Measurements from ENCODE around the gene RFPL3.

RFPL3 gene

GRCh38 chr22:32319861-32320406 is 37.7 kb upstream of the RFPL3 start:
- no peak for TF ChIP-seq ARNTL (CRISPR knock-in tag; IDR thresholded peaks at IDR 0.05; ENCODE audit: borderline replicate concordance, low read depth)
- TF ChIP-seq CSDC2 (CRISPR knock-in tag; IDR thresholded peaks at IDR 0.05), result no peak
- TF ChIP-seq, protein P1, sequence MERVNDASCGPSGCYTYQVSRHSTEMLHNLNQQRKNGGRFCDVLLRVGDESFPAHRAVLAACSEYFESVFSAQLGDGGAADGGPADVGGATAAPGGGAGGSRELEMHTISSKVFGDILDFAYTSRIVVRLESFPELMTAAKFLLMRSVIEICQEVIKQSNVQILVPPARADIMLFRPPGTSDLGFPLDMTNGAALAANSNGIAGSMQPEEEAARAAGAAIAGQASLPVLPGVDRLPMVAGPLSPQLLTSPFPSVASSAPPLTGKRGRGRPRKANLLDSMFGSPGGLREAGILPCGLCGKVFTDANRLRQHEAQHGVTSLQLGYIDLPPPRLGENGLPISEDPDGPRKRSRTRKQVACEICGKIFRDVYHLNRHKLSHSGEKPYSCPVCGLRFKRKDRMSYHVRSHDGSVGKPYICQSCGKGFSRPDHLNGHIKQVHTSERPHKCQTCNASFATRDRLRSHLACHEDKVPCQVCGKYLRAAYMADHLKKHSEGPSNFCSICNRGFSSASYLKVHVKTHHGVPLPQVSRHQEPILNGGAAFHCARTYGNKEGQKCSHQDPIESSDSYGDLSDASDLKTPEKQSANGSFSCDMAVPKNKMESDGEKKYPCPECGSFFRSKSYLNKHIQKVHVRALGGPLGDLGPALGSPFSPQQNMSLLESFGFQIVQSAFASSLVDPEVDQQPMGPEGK (CRISPR knock-in tag; IDR thresholded peaks at IDR 0.05; ENCODE audit: borderline replicate concordance), result no peak
- ATAC-seq, result no peak

- ATAC-seq, result no peak
- TF ChIP-seq CSDC2 (CRISPR knock-in tag; IDR thresholded peaks at IDR 0.05), result no peak
- TF ChIP-seq BACH2 (CRISPR knock-in tag; IDR thresholded peaks at IDR 0.05; ENCODE audit: borderline replicate concordance), result no peak
- no peak for TF ChIP-seq ZFP3 (CRISPR knock-in tag; IDR thresholded peaks at IDR 0.05)
- no peak for TF ChIP-seq PPARA (CRISPR knock-in tag; IDR thresholded peaks at IDR 0.05; ENCODE audit: borderline replicate concordance)
- TF ChIP-seq ZNF565 (CRISPR knock-in tag; conservative IDR thresholded peaks at IDR 0.05; ENCODE audit: low read depth), result no peak
- TF ChIP-seq GLIS3 (CRISPR knock-in tag; IDR thresholded peaks at IDR 0.05), result no peak
- no peak for TF ChIP-seq ZNF70 (CRISPR knock-in tag; IDR thresholded peaks at IDR 0.05)
- no peak for TF ChIP-seq ZC3H10 (CRISPR knock-in tag; IDR thresholded peaks at IDR 0.05)
- TF ChIP-seq ZNF8 (CRISPR knock-in tag; IDR thresholded peaks at IDR 0.05), result no peak
- TF ChIP-seq ISL1 (CRISPR knock-in tag; IDR thresholded peaks at IDR 0.05), result no peak
- TF ChIP-seq, protein P2, sequence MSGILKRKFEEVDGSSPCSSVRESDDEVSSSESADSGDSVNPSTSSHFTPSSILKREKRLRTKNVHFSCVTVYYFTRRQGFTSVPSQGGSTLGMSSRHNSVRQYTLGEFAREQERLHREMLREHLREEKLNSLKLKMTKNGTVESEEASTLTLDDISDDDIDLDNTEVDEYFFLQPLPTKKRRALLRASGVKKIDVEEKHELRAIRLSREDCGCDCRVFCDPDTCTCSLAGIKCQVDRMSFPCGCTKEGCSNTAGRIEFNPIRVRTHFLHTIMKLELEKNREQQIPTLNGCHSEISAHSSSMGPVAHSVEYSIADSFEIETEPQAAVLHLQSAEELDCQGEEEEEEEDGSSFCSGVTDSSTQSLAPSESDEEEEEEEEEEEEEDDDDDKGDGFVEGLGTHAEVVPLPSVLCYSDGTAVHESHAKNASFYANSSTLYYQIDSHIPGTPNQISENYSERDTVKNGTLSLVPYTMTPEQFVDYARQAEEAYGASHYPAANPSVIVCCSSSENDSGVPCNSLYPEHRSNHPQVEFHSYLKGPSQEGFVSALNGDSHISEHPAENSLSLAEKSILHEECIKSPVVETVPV (CRISPR knock-in tag; IDR thresholded peaks at IDR 0.05), result no peak
- no peak for TF ChIP-seq SNAI2 (CRISPR knock-in tag; IDR thresholded peaks at IDR 0.05)
- TF ChIP-seq TOX (CRISPR knock-in tag; IDR thresholded peaks at IDR 0.05; ENCODE audit: borderline replicate concordance), result no peak
- no peak for TF ChIP-seq ESRRG (CRISPR knock-in tag; IDR thresholded peaks at IDR 0.05)
- TF ChIP-seq CREB5 (CRISPR knock-in tag; IDR thresholded peaks at IDR 0.05; ENCODE audit: low read depth), result no peak
- no peak for TF ChIP-seq ZFP30 (CRISPR knock-in tag; IDR thresholded peaks at IDR 0.05)
Observed at GRCh38 chr22:32322986-32323385, 34.7 kb upstream of the RFPL3 start.

GRCh38 chr22:32323513-32324164 is 34.0 kb upstream of the RFPL3 start:
- no peak for ATAC-seq
- TF ChIP-seq GLIS3 (CRISPR knock-in tag; IDR thresholded peaks at IDR 0.05) (no peak), CREB5 (CRISPR knock-in tag; IDR thresholded peaks at IDR 0.05; ENCODE audit: low read depth) (no peak), ESRRG (CRISPR knock-in tag; IDR thresholded peaks at IDR 0.05) (no peak), RARB (CRISPR knock-in tag; IDR thresholded peaks at IDR 0.05) (no peak), ISL1 (CRISPR knock-in tag; IDR thresholded peaks at IDR 0.05) (no peak), ZFP3 (CRISPR knock-in tag; IDR thresholded peaks at IDR 0.05) (no peak), POU6F1 (CRISPR knock-in tag; IDR thresholded peaks at IDR 0.05; ENCODE audit: borderline replicate concordance, low read depth) (no peak), PPARA (CRISPR knock-in tag; IDR thresholded peaks at IDR 0.05; ENCODE audit: borderline replicate concordance) (no peak), ARNTL (CRISPR knock-in tag; IDR thresholded peaks at IDR 0.05; ENCODE audit: borderline replicate concordance, low read depth) (no peak), SNAI2 (CRISPR knock-in tag; IDR thresholded peaks at IDR 0.05) (no peak), TCF4 (CRISPR knock-in tag; IDR thresholded peaks at IDR 0.05; ENCODE audit: borderline replicate concordance) (no peak)
- TF ChIP-seq, protein P1 (CRISPR knock-in tag; IDR thresholded peaks at IDR 0.05; ENCODE audit: borderline replicate concordance), result no peak

Measured in SK-N-SH treated with all-trans-retinoic acid at 6 μM for 48 hours (cell line).